Left forelimb (tissue), 1 donor: ENCODE measurements around the gene TERB1.

Experiments used
- DNase-seq: peaks from one replicate; pipeline ENCODE4 v3.0.0-alpha.2; 2018; ENCODE audit warnings: low spot score

TERB1 gene

GRCh38 chr16:66801320-66802105, at the start of gene TERB1:
TERB1 (minus strand) TSS chr16:66801584; CDS start chr16:66796798, 4,786 bp downstream.
- no peak for DNase-seq

DNA sequence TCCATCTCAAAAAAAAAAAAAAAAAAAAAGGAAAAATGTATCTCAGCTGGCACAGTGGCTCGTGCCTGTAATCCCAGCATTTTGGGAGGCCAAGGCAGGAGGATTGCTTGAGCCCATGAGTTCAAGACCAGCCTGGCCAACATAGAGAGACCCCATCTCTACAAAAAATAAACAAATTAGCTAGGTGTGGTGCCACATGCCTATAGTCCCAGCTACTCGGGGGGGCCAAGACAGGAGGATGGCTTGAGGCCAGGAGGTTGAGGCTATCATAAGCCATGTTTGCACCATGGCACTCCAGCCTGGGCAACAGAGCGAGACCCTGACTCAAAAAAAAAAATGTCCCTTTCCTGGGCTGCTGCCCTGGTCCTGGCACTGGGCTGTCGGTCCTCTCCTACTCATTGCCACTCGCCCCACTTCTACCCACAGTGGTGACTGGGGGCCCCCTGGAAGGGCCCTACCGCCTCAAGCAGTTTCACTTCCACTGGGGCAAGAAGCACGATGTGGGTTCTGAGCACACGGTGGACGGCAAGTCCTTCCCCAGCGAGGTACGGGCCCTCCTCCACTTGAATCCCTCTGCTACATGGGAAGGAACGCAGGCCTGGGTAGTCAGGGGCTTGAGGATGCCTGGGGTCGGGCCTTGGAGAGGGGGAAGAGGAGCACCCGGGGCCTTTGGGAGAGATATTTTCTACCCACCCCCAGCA, 48.9 kb upstream of the TERB1 start:
- DNase-seq: no peak

DNA sequence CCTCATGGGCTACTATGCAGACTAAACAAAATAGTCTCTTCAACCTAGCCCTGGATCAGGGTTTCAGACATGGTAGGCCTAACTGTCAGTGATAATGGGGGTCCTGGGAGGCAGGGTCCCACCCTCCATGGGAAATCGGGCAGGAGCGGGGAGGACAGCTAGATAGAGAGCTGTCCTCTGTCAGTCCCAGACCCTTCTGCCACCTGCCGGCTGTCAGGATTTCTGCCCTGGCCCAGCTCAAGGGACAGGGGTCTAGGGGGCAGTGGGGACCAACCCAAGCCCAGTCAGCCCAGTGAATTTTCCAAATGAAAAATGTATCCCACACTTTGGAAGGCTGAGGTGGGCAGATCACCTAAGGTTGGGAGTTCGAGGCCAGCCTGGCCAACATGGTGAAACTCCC, 48.2 kb upstream of the TERB1 start:
- no peak for DNase-seq

- no peak for DNase-seq
Observed at GRCh38 chr16:66849021-66849420, 47.6 kb upstream of the TERB1 start.

- DNase-seq: no peak
Observed at GRCh38 chr16:66848172-66848571, 46.8 kb upstream of the TERB1 start.

DNA sequence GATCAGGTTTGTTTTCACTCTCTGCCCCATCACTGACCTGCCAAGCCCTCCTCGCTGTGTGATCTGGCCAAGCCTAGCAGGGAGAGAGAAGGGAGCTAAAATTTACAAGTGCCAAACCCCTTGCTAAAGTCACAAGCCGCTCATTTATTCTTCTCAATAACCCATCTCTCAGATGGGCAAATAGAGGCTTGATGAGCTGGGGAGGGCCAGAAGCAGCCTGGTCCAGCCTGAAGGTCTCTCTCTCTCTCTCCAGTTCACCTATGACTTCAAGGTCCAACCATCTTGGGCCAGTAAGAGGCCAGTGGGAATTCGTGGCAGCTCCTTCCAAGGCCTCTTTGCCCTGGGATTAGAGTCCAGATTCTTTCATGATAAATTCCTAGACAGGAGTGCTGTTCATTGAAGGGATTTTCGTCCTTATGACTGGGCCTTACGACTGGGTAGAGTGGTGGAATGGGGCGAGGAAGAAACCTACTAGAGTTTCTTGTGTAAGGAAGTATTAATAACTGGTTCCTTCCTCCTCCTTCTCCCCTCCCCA, 46.2 kb upstream of the TERB1 start:
- no peak for DNase-seq

DNA sequence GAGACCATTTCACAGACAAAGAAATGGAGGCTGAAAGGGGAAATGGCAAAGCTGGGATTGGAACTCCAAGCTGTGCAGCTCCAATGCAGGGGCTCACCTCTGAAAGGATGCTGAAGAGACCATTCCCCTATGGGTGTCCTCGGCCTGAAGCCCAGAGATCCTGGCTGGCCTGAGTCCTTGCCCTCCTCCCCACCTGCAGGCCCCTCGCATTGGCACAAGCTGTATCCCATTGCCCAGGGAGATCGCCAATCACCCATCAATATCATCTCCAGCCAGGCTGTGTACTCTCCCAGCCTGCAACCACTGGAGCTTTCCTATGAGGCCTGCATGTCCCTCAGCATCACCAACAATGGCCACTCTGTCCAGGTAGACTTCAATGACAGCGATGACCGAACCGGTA, 45.4 kb upstream of the TERB1 start:
- no peak for DNase-seq

- no peak for DNase-seq
Observed at GRCh38 chr16:66846266-66846665, 44.9 kb upstream of the TERB1 start.

- DNase-seq: no peak
Observed at GRCh38 chr16:66845791-66846221, 44.4 kb upstream of the TERB1 start.

- no peak for DNase-seq
Observed at GRCh38 chr16:66845080-66845410, 43.7 kb upstream of the TERB1 start.

- no peak for DNase-seq
Observed at GRCh38 chr16:66844342-66845079, 43.1 kb upstream of the TERB1 start, which contains the start of gene CA7. CA7 (plus strand) TSS chr16:66844414; CDS start chr16:66844488, 74 bp downstream.

GRCh38 chr16:66844009-66844341, 42.6 kb upstream of the TERB1 start:
- no peak for DNase-seq

- DNase-seq: no peak
Observed at GRCh38 chr16:66843191-66843590, 41.8 kb upstream of the TERB1 start.

- no peak for DNase-seq
Observed at GRCh38 chr16:66842765-66843164, 41.4 kb upstream of the TERB1 start.

DNA sequence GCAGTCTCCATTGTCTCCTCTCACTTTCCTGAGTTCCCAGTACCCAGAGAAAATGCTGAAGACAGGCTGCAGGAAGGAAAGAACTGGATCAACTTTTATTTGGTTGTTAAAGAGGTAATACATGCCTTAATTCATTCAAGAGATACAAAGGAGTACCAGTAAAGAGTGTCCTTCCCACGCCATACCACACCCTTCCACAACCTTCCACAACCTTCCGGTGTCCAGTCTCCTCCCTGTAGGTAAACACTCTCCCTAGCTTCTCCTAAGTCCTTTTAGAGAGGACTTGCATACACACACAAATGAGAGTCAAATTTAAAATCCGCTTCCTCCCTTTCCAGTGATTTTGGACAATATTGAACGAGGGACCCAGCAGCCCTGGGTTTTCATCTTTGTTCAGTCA, 40.0 kb upstream of the TERB1 start:
- DNase-seq: no peak

GRCh38 chr16:66840883-66841282, 39.5 kb upstream of the TERB1 start:
- DNase-seq: no peak

GRCh38 chr16:66834746-66835145, 33.4 kb upstream of the TERB1 start:
- DNase-seq: no peak

GRCh38 chr16:66832661-66833305, 31.4 kb upstream of the TERB1 start:
- DNase-seq: no peak

GRCh38 chr16:66832190-66832589, 30.8 kb upstream of the TERB1 start:
- no peak for DNase-seq

GRCh38 chr16:66830422-66831404, 29.3 kb upstream of the TERB1 start, which contains the start of gene NAE1:
NAE1 (minus strand) TSS chr16:66830976; CDS start chr16:66830899, 77 bp downstream.
- peak; percentile 93 for DNase-seq

- no peak for DNase-seq
Observed at GRCh38 chr16:66824006-66824405, 22.6 kb upstream of the TERB1 start.
